Common myeloid progenitor, CD34-positive (primary cell): Measurements from ENCODE around the gene AGFG1.
"Not testable (repeated sequence)": the region's sequence is repeated elsewhere in the genome, so short reads cannot be mapped to it uniquely, and the experiment has no call there.

Experiments
- CTCF ChIA-PET: fragments of 350-600 bp; sonication (Branson Sonifier 250); formaldehyde crosslinking; loops from one replicate; lab custom pipeline; 2021; ENCODE audit warnings: antibody characterized with exemption; lab: Charles Lee
- POLR2A ChIA-PET: fragments of 350-600 bp; sonication (Branson Sonifier 250); formaldehyde crosslinking; loops from one replicate; lab custom pipeline; 2021; ENCODE audit warnings: antibody characterized with exemption; lab: Charles Lee
- DNase-seq, 3 donors: peaks; one replicate each; pipeline versions ENCODE4 v3.0.0 to v3.0.0-alpha.2; 2013
- H3K27ac ChIP-seq, 2 experiments: 1 replicate in 1 of 2; 2 replicates in 1 of 2; pipeline ENCODE4 v1.7.0; 2013; ENCODE audit warnings: inconsistent platforms in 2 of 2, low read length in 2 of 2, mild to moderate bottlenecking in 2 of 2, low read depth in 1 of 2, moderate library complexity in 1 of 2; ENCODE audit not compliant: severe bottlenecking in 2 of 2, insufficient read depth in 1 of 2, poor library complexity in 1 of 2
- H3K27me3 ChIP-seq, 5 experiments: replicated peaks in 2 of 5; 1 replicate in 3 of 5; 2 replicates in 2 of 5; pipeline versions ENCODE4 v1.6.1 to v1.7.0; 2013; ENCODE audit warnings: low read length in 4 of 5, mild to moderate bottlenecking in 2 of 5, moderate library complexity in 2 of 5, inconsistent platforms in 1 of 5; ENCODE audit not compliant: insufficient read depth in 5 of 5, control insufficient read depth in 4 of 5
- H3K36me3 ChIP-seq, 4 experiments: 1 replicate in 2 of 4; 2 replicates in 2 of 4; pipeline versions ENCODE4 v1.6.1 to v1.7.0; 2013; ENCODE audit warnings: low read length in 3 of 4, control low read depth in 1 of 4, mild to moderate bottlenecking in 1 of 4; ENCODE audit not compliant: control insufficient read depth in 4 of 4, insufficient read depth in 4 of 4
- H3K4me1 ChIP-seq, 4 experiments: 1 replicate in 3 of 4; 2 replicates in 1 of 4; pipeline versions ENCODE4 v1.6.1 to v1.7.1; 2013; ENCODE audit warnings: low read length in 3 of 4, mild to moderate bottlenecking in 3 of 4, control low read depth in 1 of 4, inconsistent platforms in 1 of 4, moderate library complexity in 1 of 4; ENCODE audit not compliant: control insufficient read depth in 4 of 4, insufficient read depth in 4 of 4; ENCODE audit errors: control extremely low read depth in 1 of 4
- H3K4me3 ChIP-seq, 7 experiments: 1 replicate in 4 of 7; 2 replicates in 3 of 7; pipeline versions ENCODE4 v1.5.1 to v1.7.0; 2013; ENCODE audit warnings: mild to moderate bottlenecking in 7 of 7, low read length in 6 of 7, moderate library complexity in 6 of 7, inconsistent platforms in 2 of 7, low read depth in 2 of 7, control low read depth in 1 of 7; ENCODE audit not compliant: insufficient read depth in 4 of 7, control insufficient read depth in 1 of 7; ENCODE audit errors: extremely low read depth in 1 of 7
- H3K9me3 ChIP-seq, 5 experiments: 1 replicate in 4 of 5; 2 replicates in 1 of 5; pipeline versions ENCODE4 v1.6.1 to v1.7.1; 2013; ENCODE audit warnings: low read length in 4 of 5, mild to moderate bottlenecking in 2 of 5, inconsistent platforms in 1 of 5, low read depth in 1 of 5, moderate library complexity in 1 of 5; ENCODE audit not compliant: control insufficient read depth in 4 of 5, insufficient read depth in 2 of 5; ENCODE audit errors: control extremely low read depth in 1 of 5
- WGBS: methylation state at CpG from one replicate; pipeline ENCODE4 v1.1.5; 2013; ENCODE audit not compliant: insufficient coverage; 5-methylcytosine and 5-hydroxymethylcytosine counted together

The AGFG1 gene

GRCh38 chr2:227595797-227596196 lies 123.8 kb downstream of the AGFG1 start:
- DNase-seq, result no peak

DNA sequence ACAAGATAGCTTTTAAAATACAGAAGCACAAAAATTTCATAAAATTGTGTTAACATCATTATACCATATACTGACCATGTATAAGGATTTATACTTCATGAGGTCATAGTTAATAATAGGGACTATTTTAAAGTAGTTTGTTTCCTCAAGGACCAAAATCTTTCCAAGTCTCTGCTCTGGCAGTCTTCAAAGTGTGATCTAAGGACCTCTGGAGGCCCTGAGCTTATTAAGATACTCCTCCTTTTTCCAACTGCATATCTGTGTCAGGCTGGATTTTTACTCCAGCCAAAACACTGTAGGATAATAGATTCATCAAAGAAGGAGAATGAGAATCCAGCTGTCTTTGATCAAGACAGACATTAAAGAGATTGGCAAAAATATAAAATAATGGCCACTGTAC lies 125.1 kb downstream of the AGFG1 start:
- H3K27ac ChIP-seq, result no peak overlapping the region
- CTCF ChIA-PET, result interaction anchor here (0.9 to 1.2 kb wide), 2 partner anchors 12 to 169 kb away, joined by 3 read pairs; no protein-coding TSS in a partner anchor
- H3K4me3 ChIP-seq, result no peak overlapping the region
- H3K36me3 ChIP-seq, result no peaks in the 10 kb centered on the region
- peaks cover 0 to 9% (median 0%) of the 10 kb centered on the region in 5 experiments for H3K27me3 ChIP-seq
- DNase-seq, result no peak
- POLR2A ChIA-PET, result no interaction called here
- H3K9me3 ChIP-seq, result no peaks in the 10 kb centered on the region
- no peaks in the 10 kb centered on the region for H3K4me1 ChIP-seq

More at GRCh38 chr2:227595797-227596196, 123.8 kb downstream of the AGFG1 start:
- Histone ChIP-seq H3K4me1 (no peaks in the 10 kb centered on the region), H3K36me3 (no peaks in the 10 kb centered on the region), H3K4me3 (no peak overlapping the region), H3K9me3 (no peaks in the 10 kb centered on the region), H3K27ac (no peak overlapping the region), H3K27me3 (peaks cover 0 to 9% (median 0%) of the 10 kb centered on the region in 5 experiments)
- WGBS, result 100% methylated on average over 1 of the region's 4 CpGs
- ChIA-PET POLR2A (no interaction called here), CTCF (interaction anchor here (1.2 kb wide), 1 partner anchor 170 kb away, joined by 3 read pairs; no protein-coding TSS in a partner anchor)

- Histone ChIP-seq H3K27me3 (peaks cover 0 to 9% (median 0%) of the 10 kb centered on the region in 5 experiments), H3K36me3 (no peaks in the 10 kb centered on the region), H3K27ac (no peak overlapping the region), H3K4me3 (no peak overlapping the region), H3K9me3 (no peaks in the 10 kb centered on the region), H3K4me1 (no peaks in the 10 kb centered on the region)
- WGBS, result 100% methylated on average over 4 of the region's 4 CpGs
- CTCF ChIA-PET, result interaction anchor here (0.6 kb wide), 1 partner anchor 28 kb away, joined by 3 read pairs; no protein-coding TSS in a partner anchor
- no peak for DNase-seq
- POLR2A ChIA-PET, result no interaction called here
Measured at GRCh38 chr2:227597998-227598397, 126.0 kb downstream of the AGFG1 start.

DNA sequence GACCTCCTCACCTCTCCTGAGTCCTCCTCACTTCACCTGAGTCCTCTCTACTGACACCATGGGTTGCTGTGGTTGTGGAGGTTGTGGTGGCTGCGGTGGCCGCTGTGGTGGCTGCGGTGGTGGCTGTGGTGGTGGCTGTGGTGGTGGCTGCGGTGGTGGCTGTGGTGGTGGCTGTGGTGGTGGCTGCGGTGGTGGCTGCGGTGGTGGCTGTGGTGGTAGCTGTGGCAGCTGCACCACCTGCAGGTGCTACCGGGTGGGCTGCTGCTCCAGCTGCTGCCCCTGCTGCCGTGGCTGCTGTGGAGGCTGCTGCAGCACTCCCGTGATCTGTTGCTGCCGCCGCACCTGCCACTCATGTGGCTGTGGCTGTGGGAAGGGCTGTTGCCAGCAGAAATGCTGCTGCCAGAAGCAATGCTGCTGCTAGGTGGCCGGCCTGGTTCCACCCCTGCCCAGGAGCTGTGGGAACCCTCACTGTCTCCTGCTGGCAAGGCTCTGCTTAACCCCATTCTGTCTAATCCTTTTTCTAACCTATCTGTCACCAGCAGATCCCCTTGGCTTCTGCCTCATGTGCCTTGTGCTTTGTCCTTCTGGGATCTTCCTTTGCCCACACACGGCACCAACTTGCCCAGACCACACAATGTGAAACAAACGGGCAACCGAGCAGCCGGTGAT lies 127.0 kb downstream of the AGFG1 start, which contains the start of gene SCYGR2:
SCYGR2 (plus strand) TSS at position 59 of the 669 bp plus-strand sequence; CDS start at position 59, 0 bp downstream.
- H3K4me1 ChIP-seq, H3K36me3 ChIP-seq, H3K27ac ChIP-seq, H3K9me3 ChIP-seq, H3K27me3 ChIP-seq, DNase-seq, POLR2A ChIA-PET, CTCF ChIA-PET, H3K4me3 ChIP-seq: not testable (repeated sequence)
- WGBS, result 100% methylated on average over 2 of the region's 16 CpGs

DNA sequence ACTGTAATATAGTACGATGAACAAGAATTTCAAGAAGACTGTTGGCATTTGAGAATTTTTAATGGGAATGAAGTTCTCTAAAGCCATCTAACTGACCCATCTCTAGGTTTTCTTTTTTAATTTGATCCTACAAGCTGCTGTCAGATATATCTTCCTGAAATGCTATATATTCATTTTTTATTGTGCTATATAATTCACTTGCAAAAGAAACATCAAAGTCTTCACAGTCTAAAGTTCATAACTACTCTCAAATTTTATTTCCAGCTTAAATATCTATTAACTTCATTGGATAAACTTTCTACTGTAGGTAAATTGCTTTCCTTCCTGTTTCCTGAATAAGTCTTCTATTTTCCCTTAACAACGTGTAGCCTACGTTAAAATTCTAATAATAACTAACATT lies 130.4 kb downstream of the AGFG1 start:
- no peak for DNase-seq
- Histone ChIP-seq H3K9me3 (no peaks in the 10 kb centered on the region), H3K27me3 (peaks cover 0 to 14% (median 5%) of the 10 kb centered on the region in 5 experiments), H3K4me1 (no peaks in the 10 kb centered on the region), H3K36me3 (no peaks in the 10 kb centered on the region), H3K4me3 (no peak overlapping the region), H3K27ac (no peak overlapping the region)
- ChIA-PET POLR2A (no interaction called here), CTCF (no interaction called here)
- no CpG with 5 or more reads among the region's 3 CpGs for WGBS

- Histone ChIP-seq H3K9me3 (no peaks in the 10 kb centered on the region), H3K4me1 (peaks cover 0 to 7% (median 6%) of the 10 kb centered on the region in 4 experiments), H3K4me3 (no peak overlapping the region), H3K36me3 (no peaks in the 10 kb centered on the region), H3K27me3 (peaks cover 0 to 14% (median 10%) of the 10 kb centered on the region in 5 experiments), H3K27ac (no peak overlapping the region)
- CTCF ChIA-PET, result no interaction called here
- POLR2A ChIA-PET, result no interaction called here
- 100% methylated on average over 1 of the region's 1 CpG for WGBS
- no peak for DNase-seq
Measured at GRCh38 chr2:227606476-227606875, 134.5 kb downstream of the AGFG1 start.

DNA sequence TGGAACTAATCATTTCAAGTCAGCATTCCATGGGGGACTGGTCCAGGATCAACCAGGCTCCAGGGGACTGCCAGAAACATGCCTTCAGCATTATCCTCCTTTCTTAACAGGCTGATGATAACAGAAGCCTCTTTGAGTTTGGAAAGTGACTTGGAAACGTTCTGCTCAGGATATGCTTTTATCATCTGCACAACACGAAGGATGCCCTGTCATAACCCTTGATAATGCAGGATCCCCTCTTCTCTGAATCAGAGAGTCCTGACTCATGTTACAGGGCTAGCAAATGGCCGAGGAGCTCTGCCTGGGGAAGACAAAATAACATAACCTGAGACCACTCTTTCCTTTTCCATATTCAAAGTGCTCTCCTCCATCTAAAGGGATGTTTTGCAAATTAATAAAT lies 136.0 kb downstream of the AGFG1 start:
- Histone ChIP-seq H3K36me3 (no peaks in the 10 kb centered on the region), H3K4me1 (peaks cover 0 to 7% (median 6%) of the 10 kb centered on the region in 4 experiments), H3K4me3 (no peak overlapping the region), H3K27ac (no peak overlapping the region), H3K27me3 (peaks cover 0 to 26% (median 14%) of the 10 kb centered on the region in 5 experiments), H3K9me3 (no peaks in the 10 kb centered on the region)
- ChIA-PET CTCF (no interaction called here), POLR2A (no interaction called here)
- WGBS, result 57% methylated on average over 1 of the region's 3 CpGs
- peak in 2 of 3 donors; percentile 18 to 22 for DNase-seq
